ENCODE measurements around the gene CCDC194.

GRCh38 chr19:17389957-17390664 lies 3.9 kb downstream of the CCDC194 start:
- TF ChIP-seq EZH2 (IDR thresholded peaks at IDR 0.05; ENCODE audit: borderline replicate concordance) = no peak
- no peak for TF ChIP-seq CTCF (IDR thresholded peaks at IDR 0.05; ENCODE audit: poor library complexity)
